H9 (cell line): ENCODE results near the gene BAIAP2L1. TPM values are rescaled to one million over a fixed set of nuclear protein-coding genes. Genes with fewer than 3 reads are reported as not detected.

Experiments used
- DNase-seq: peaks from one replicate; pipeline ENCODE4 v3.0.0-alpha.2; 2017
- H2AFZ ChIP-seq: one replicate; pipeline ENCODE4 v1.6.1; 2013; ENCODE audit warnings: mild to moderate bottlenecking, low read length, control low read depth, moderate library complexity
- H2AK5ac ChIP-seq: 2 replicates; pipeline ENCODE4 v1.6.1; 2013; ENCODE audit warnings: low read length, control low read depth, mixed read lengths; ENCODE audit not compliant: insufficient read length
- H2BK120ac ChIP-seq: one replicate; pipeline ENCODE4 v1.6.1; 2013; ENCODE audit warnings: low read depth, mild to moderate bottlenecking, low read length, control low read depth, inconsistent platforms; ENCODE audit not compliant: poor library complexity, severe bottlenecking
- H2BK12ac ChIP-seq: 2 replicates; pipeline ENCODE4 v1.6.1; 2013; ENCODE audit warnings: low read length, control low read depth, mixed read lengths, low read depth; ENCODE audit not compliant: insufficient read length
- H2BK15ac ChIP-seq: 2 replicates; pipeline ENCODE4 v1.6.1; 2013; ENCODE audit warnings: low read depth, low read length, control low read depth
- H2BK20ac ChIP-seq: one replicate; pipeline ENCODE4 v1.6.1; 2013; ENCODE audit warnings: low read depth, mild to moderate bottlenecking, low read length, control low read depth, inconsistent platforms; ENCODE audit not compliant: poor library complexity, severe bottlenecking
- H2BK5ac ChIP-seq: 2 replicates; pipeline ENCODE4 v1.6.1; 2013; ENCODE audit warnings: low read length, control low read depth, mixed read lengths; ENCODE audit not compliant: insufficient read length
- H3K14ac ChIP-seq: 2 replicates; pipeline ENCODE4 v1.6.1; 2013; ENCODE audit warnings: low read length, control low read depth; ENCODE audit not compliant: insufficient read depth
- H3K18ac ChIP-seq: 2 replicates; pipeline ENCODE4 v1.6.1; 2013; ENCODE audit warnings: low read depth, mild to moderate bottlenecking, mixed read lengths, low read length, control low read depth; ENCODE audit not compliant: insufficient read length
- H3K23ac ChIP-seq: 2 replicates; pipeline ENCODE4 v1.6.1; 2013; ENCODE audit warnings: low read length, control low read depth, mixed read lengths, low read depth; ENCODE audit not compliant: insufficient read length
- H3K23me2 ChIP-seq: 2 replicates; pipeline ENCODE4 v1.6.1; 2013; ENCODE audit warnings: low read depth, mild to moderate bottlenecking, mixed read lengths, low read length, control low read depth; ENCODE audit not compliant: insufficient read length, poor library complexity, severe bottlenecking
- H3K27ac ChIP-seq: 2 replicates; pipeline ENCODE4 v1.5.1; 2013; ENCODE audit warnings: low read length, control low read depth, mixed read lengths, low read depth; ENCODE audit not compliant: insufficient read length
- H3K27me3 ChIP-seq: 2 replicates; pipeline ENCODE4 v1.6.1; 2013; ENCODE audit warnings: low read length, control low read depth, inconsistent platforms; ENCODE audit not compliant: insufficient read depth
- H3K4ac ChIP-seq: 2 replicates; pipeline ENCODE4 v1.6.1; 2013; ENCODE audit warnings: low read depth, mild to moderate bottlenecking, control low read depth, inconsistent platforms, low read length, moderate library complexity
- H3K4me1 ChIP-seq: 2 replicates; pipeline ENCODE4 v1.6.1; 2013; ENCODE audit warnings: low read length, control low read depth, inconsistent platforms; ENCODE audit not compliant: insufficient read depth
- H3K4me2 ChIP-seq: 2 replicates; pipeline ENCODE4 v1.6.1; 2013; ENCODE audit warnings: low read length, control low read depth, mixed read lengths; ENCODE audit not compliant: insufficient read length, insufficient read depth
- H3K56ac ChIP-seq: 2 replicates; pipeline ENCODE4 v1.6.1; 2013; ENCODE audit warnings: low read depth, mild to moderate bottlenecking, mixed read lengths, low read length, control low read depth; ENCODE audit not compliant: insufficient read length
- H3K79me1 ChIP-seq: 2 replicates; pipeline ENCODE4 v1.6.1; 2013; ENCODE audit warnings: low read depth, mild to moderate bottlenecking, moderate library complexity, low read length, control low read depth, inconsistent platforms; ENCODE audit not compliant: insufficient read depth, poor library complexity, severe bottlenecking
- H3K79me2 ChIP-seq: 2 replicates; pipeline ENCODE4 v1.6.1; 2013; ENCODE audit warnings: low read length, control low read depth, inconsistent platforms; ENCODE audit not compliant: insufficient read depth
- H3K9ac ChIP-seq: 2 replicates; pipeline ENCODE4 v1.6.1; 2013; ENCODE audit warnings: low read length, control low read depth, mixed read lengths; ENCODE audit not compliant: insufficient read length; ENCODE audit errors: extremely low read depth
- H3K9me3 ChIP-seq: one replicate; pipeline ENCODE4 v1.6.1; 2013; ENCODE audit warnings: low read depth, low read length, inconsistent platforms; ENCODE audit not compliant: control insufficient read depth
- H3T11ph ChIP-seq: one replicate; pipeline ENCODE4 v1.6.1; 2013; ENCODE audit warnings: mild to moderate bottlenecking, low read length, control low read depth, inconsistent platforms
- H4K20me1 ChIP-seq: one replicate; pipeline ENCODE4 v1.6.1; 2013; ENCODE audit not compliant: control insufficient read depth, insufficient read length, insufficient read depth
- H4K5ac ChIP-seq: 2 replicates; pipeline ENCODE4 v1.6.1; 2013; ENCODE audit warnings: low read depth, mild to moderate bottlenecking, mixed read lengths, low read length, control low read depth; ENCODE audit not compliant: insufficient read length
- H4K8ac ChIP-seq: replicated peaks from 2 replicates; pipeline ENCODE4 v1.6.1; 2013; ENCODE audit warnings: low read length, control low read depth, mixed read lengths, low read depth; ENCODE audit not compliant: insufficient read length
- H4K91ac ChIP-seq: 2 replicates; pipeline ENCODE4 v1.6.1; 2013; ENCODE audit warnings: low read depth, mild to moderate bottlenecking, moderate library complexity, mixed read lengths, low read length, control low read depth; ENCODE audit not compliant: insufficient read length
- H3K27ac Mint-ChIP-seq, 3 experiments: 2 replicates in 2 of 3; 3 replicates in 1 of 3; pipeline ENCODE4 v1.8.0; 2020 to 2021; ENCODE audit warnings: mixed read lengths in 3 of 3, mild to moderate bottlenecking in 1 of 3, moderate library complexity in 1 of 3
- H3K27me3 Mint-ChIP-seq: 2 replicates; pipeline ENCODE4 v1.8.0; 2021; ENCODE audit warnings: low read depth, mild to moderate bottlenecking, moderate library complexity, mixed read lengths
- H3K36me3 Mint-ChIP-seq, 3 experiments: 2 replicates in 2 of 3; 3 replicates in 1 of 3; pipeline ENCODE4 v1.8.0; 2020 to 2021; ENCODE audit warnings: low read depth in 3 of 3, mixed read lengths in 3 of 3; ENCODE audit not compliant: insufficient read depth in 1 of 3
- H3K4me1 Mint-ChIP-seq, 2 experiments: 2 replicates each; pipeline ENCODE4 v1.8.0; 2020; ENCODE audit warnings: mixed read lengths in 2 of 2
- H3K4me3 Mint-ChIP-seq, 2 experiments: 2 replicates in 1 of 2; 3 replicates in 1 of 2; pipeline ENCODE4 v1.8.0; 2020 to 2021; ENCODE audit warnings: mild to moderate bottlenecking in 2 of 2, mixed read lengths in 2 of 2, moderate library complexity in 1 of 2
- H3K9me3 Mint-ChIP-seq, 2 experiments: 2 replicates in 1 of 2; 3 replicates in 1 of 2; pipeline ENCODE4 v1.8.0; 2020; ENCODE audit warnings: mild to moderate bottlenecking in 2 of 2, mixed read lengths in 2 of 2, moderate library complexity in 1 of 2
- CTCF ChIP-seq: fragments of 200-600 bp; sonication (generic); conservative IDR thresholded peaks from 3 replicates; pipeline ENCODE4 v1.8.0; 2021; ENCODE audit warnings: antibody characterized with exemption, mild to moderate bottlenecking
- WGBS: extraction: QIAGEN DNeasy Blood & Tissue Kit; methylation state at CpG from one replicate; pipeline ENCODE4 v1.1.7; 2013; ENCODE audit warnings: missing lambda C conversion rate, low lambda C conversion rate, mixed read lengths; ENCODE audit not compliant: insufficient read length; ENCODE audit errors: extremely low coverage; 5-methylcytosine and 5-hydroxymethylcytosine counted together
- total RNA-seq: library from RNA; stranded (reverse); gene quantifications from 2 replicates; pipeline ENCODE4 v1.2.1, GENCODE V29; 2021

The BAIAP2L1 gene
- total RNA-seq, 1 experiment from 2014 or later = 25.9 TPM

GRCh38 chr7:98303176-98303865 lies 97.6 kb downstream of the BAIAP2L1 start:
- no peak for DNase-seq
- peaks cover 2% of the 10 kb centered on the region for H4K20me1 ChIP-seq
- no peaks in the 10 kb centered on the region for H3K27me3 ChIP-seq
- no peak overlapping the region for H2BK12ac ChIP-seq
- no peak overlapping the region for H2AFZ ChIP-seq
- H3K79me1 ChIP-seq = no peaks in the 10 kb centered on the region
- no CpG with 5 or more reads among the region's 19 CpGs for WGBS
- no peaks in the 10 kb centered on the region for H3K23me2 ChIP-seq
- no peak overlapping the region for H3K4me2 ChIP-seq
- H2BK15ac ChIP-seq = no peak overlapping the region
- no peak overlapping the region for H3T11ph ChIP-seq
- no peaks in the 10 kb centered on the region for H3K79me2 ChIP-seq
- no peak overlapping the region for H3K56ac ChIP-seq
- H2BK120ac ChIP-seq = no peak overlapping the region
- no peak overlapping the region for H4K91ac ChIP-seq
- H3K4me1 ChIP-seq = peaks cover 3% of the 10 kb centered on the region; the same call in 1 of the 2 replicates
- no peak overlapping the region for H3K27ac ChIP-seq
- no peak overlapping the region for H2BK20ac ChIP-seq
- no peak overlapping the region for H3K4me3 Mint-ChIP-seq
- peaks cover 12 to 20% of the 10 kb centered on the region in 2 experiments for H3K4me1 Mint-ChIP-seq
- no peaks in the 10 kb centered on the region for H3K9me3 ChIP-seq
- no peak overlapping the region for H3K9ac ChIP-seq
- H2AK5ac ChIP-seq = no peak overlapping the region
- no peak overlapping the region for H3K4ac ChIP-seq
- H3K18ac ChIP-seq = no peak overlapping the region
- H3K14ac ChIP-seq = no peak overlapping the region
- no peaks in the 10 kb centered on the region for H3K9me3 Mint-ChIP-seq
- H3K23ac ChIP-seq = no peak overlapping the region
- H3K36me3 Mint-ChIP-seq = peaks cover 38 to 74% (median 63%) of the 10 kb centered on the region in 3 experiments
- H3K27me3 Mint-ChIP-seq = no peaks in the 10 kb centered on the region
- H4K5ac ChIP-seq = no peak overlapping the region
- H4K8ac ChIP-seq = no peak overlapping the region
- H2BK5ac ChIP-seq = no peak overlapping the region
- no peak for TF ChIP-seq CTCF
- no peak overlapping the region; a peak in 3 of 7 replicates for H3K27ac Mint-ChIP-seq
